Lung (tissue), 12 donors: Measurements from ENCODE around the gene PLCD1. TPM values are rescaled to one million over a fixed set of nuclear protein-coding genes. Genes with fewer than 3 reads are reported as not detected.

Experiments used
- ATAC-seq: fragments of 200-7000 bp; cut with Tn5 transposase; one replicate; pipeline ENCODE4 v1.9.1; 2020; ENCODE audit warnings: moderate number of reproducible peaks; ENCODE audit not compliant: insufficient read depth, low FRiP score
- DNase-seq, 3 donors: peaks; one replicate each; pipeline ENCODE4 v3.0.0-alpha.2; 2013 to 2017
- H3K27ac ChIP-seq, 2 donors: one replicate each; pipeline ENCODE4 v1.5.1; 2013; ENCODE audit warnings: mild to moderate bottlenecking in 2 of 2, moderate library complexity in 2 of 2, control low read depth in 1 of 2, inconsistent platforms in 1 of 2, low read depth in 1 of 2, low read length in 1 of 2
- H3K27me3 ChIP-seq, 3 donors: one replicate each; pipeline ENCODE4 v1.5.1; 2013; ENCODE audit warnings: low read length in 2 of 3; ENCODE audit not compliant: control insufficient read depth in 3 of 3, insufficient read depth in 3 of 3
- H3K36me3 ChIP-seq, 4 donors: one replicate each; pipeline ENCODE4 v1.5.1; 2013; ENCODE audit warnings: low read length in 4 of 4, mild to moderate bottlenecking in 1 of 4, moderate library complexity in 1 of 4; ENCODE audit not compliant: control insufficient read depth in 4 of 4, insufficient read depth in 4 of 4
- H3K4me1 ChIP-seq, 5 donors: one replicate each; pipeline ENCODE4 v1.5.1; 2013; ENCODE audit warnings: low read length in 5 of 5, mild to moderate bottlenecking in 2 of 5, moderate library complexity in 1 of 5; ENCODE audit not compliant: control insufficient read depth in 5 of 5, insufficient read depth in 5 of 5
- H3K4me3 ChIP-seq: one replicate; pipeline ENCODE4 v1.5.1; 2013; ENCODE audit warnings: mild to moderate bottlenecking, control low read depth, moderate library complexity
- H3K9ac ChIP-seq, 2 donors: one replicate each; pipeline ENCODE4 v1.5.1; 2013; ENCODE audit warnings: low read length in 2 of 2, control low read depth in 1 of 2; ENCODE audit not compliant: insufficient read depth in 1 of 2
- H3K9me3 ChIP-seq, 4 donors: one replicate each; pipeline ENCODE4 v1.5.1; 2013; ENCODE audit warnings: low read length in 3 of 4, mild to moderate bottlenecking in 1 of 4, moderate library complexity in 1 of 4; ENCODE audit not compliant: control insufficient read depth in 4 of 4, insufficient read depth in 3 of 4
- CTCF ChIP-seq: IDR thresholded peaks from 2 replicates; pipeline ENCODE4 v1.5.1; 2012; ENCODE audit warnings: mild to moderate bottlenecking; ENCODE audit errors: control extremely low read depth, extremely low read depth
- WGBS, 2 donors: extraction: QIAGEN DNeasy Blood & Tissue Kit; methylation state at CpG; one replicate each; pipeline ENCODE4 v1.1.7; 2013; 5-methylcytosine and 5-hydroxymethylcytosine counted together
- polyA plus RNA-seq, 2 donors: library from polyadenylated mRNA; stranded (reverse); fragments of 200-250 nt; gene quantifications; one replicate each; pipeline ENCODE4 v1.2.1, GENCODE V29; 2013
- total RNA-seq, 2 donors: library from RNA; depleted of rRNA in 1 of 2; stranded (reverse); fragments of >200 nt in 1 of 2; gene quantifications; one replicate each; pipeline ENCODE4 v1.2.1, GENCODE V29; 2014 to 2021
- donor health status: control.
- donor health status: control.
- donor health status: Bipolar disorder and iron deficiency.
- donor health status: healthy.
- donor health status: DM: yes; HTN: yes; CAD: no.

The PLCD1 gene
- total and polyA plus RNA-seq, 4 donors, result 16.9 to 55.3 (median 21.3) TPM

DNA sequence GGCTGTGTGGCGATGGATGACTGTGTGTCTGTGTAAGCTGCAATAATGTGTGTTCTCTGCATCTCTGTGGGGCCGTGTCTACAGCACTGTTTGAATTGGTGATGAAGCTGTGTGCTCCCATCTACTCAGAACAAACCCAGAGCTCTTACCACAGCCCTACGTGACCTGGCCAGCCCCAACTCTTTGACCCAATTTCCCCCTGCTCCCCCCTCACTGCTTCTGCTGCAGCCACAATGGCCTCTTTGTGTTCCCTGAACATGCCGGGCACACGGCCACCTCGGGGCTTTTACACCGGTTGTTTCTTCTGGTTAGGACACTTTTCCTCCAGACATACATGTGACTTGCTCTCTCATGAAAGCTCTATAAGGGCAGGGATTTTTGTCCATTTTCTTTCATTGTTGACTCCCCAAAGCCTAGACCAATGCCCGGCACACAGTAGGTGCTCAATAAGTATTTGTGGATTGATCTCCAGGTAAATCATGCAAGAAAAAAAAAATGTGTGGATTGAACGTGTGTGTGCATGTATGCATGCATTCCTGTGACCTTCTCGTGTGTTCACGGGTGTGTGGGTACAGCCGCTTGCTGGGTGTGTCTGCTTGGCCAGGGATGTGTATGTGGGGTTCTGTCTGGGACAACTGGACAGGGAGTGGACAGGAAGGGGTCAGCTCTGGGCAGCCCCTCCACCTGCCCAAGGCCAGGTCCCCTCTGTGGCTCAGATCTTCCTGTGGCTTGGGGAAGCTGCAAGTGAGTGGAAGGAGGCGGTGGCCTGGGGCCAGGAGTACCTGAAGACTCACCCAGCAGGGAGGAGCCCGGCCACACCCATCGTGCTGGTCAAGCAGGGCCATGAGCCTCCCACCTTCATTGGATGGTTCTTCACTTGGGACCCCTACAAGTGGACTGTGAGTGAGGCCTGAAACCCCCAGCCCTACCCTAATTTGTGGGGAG is 24.1 kb downstream of the PLCD1 start:
- 82 to 88% methylated on average over 15 of the region's 15 CpGs for WGBS, 2 donors
- Histone ChIP-seq H3K27me3 (no peaks in the 10 kb centered on the region), H3K4me3 (no peak overlapping the region), H3K36me3 (peaks cover 0 to 54% (median 38%) of the 10 kb centered on the region in 4 donors), H3K9ac (no peak overlapping the region), H3K4me1 (peaks cover 0 to 10% (median 3%) of the 10 kb centered on the region in 5 donors), H3K27ac (no peak overlapping the region), H3K9me3 (no peaks in the 10 kb centered on the region)
- DNase-seq (peak; percentile 49 to 73 (median 69)), ATAC-seq (no peak)
- TF ChIP-seq CTCF, result no peak

DNA sequence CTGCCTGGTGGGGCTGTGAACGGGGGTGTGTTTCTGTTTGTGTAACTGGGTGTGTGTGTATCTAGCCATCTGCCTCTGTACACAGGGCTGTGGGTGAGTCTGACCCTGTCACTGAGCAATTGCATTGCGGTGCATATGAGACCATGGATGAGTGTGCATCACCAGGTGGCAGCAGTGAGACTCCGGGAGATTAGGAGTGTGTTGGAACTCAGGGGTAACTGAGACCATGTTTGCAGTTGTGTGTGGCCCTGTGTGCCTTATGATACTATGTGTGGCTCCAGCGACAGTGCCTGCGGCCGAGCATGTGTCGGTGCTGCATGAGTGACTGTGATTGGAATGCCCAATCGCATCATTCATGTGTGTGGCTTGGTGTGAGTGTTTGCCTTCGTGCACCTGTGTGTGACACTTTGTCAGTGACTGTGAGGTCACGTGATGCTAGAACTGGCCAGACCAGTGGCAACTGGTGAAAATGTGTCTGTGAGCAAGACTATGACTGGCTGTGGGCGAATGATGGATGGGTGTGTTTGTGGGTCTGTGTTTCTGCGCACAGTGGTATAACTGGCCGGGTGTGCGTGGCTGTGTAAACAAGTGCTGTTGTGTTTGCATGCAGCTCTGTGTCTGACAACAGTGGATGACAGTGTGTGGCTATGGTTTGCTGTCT is 24.9 kb downstream of the PLCD1 start:
- 67 to 81% methylated on average over 14 of the region's 14 CpGs for WGBS, 2 donors
- ATAC-seq, result peak; percentile 68

DNA sequence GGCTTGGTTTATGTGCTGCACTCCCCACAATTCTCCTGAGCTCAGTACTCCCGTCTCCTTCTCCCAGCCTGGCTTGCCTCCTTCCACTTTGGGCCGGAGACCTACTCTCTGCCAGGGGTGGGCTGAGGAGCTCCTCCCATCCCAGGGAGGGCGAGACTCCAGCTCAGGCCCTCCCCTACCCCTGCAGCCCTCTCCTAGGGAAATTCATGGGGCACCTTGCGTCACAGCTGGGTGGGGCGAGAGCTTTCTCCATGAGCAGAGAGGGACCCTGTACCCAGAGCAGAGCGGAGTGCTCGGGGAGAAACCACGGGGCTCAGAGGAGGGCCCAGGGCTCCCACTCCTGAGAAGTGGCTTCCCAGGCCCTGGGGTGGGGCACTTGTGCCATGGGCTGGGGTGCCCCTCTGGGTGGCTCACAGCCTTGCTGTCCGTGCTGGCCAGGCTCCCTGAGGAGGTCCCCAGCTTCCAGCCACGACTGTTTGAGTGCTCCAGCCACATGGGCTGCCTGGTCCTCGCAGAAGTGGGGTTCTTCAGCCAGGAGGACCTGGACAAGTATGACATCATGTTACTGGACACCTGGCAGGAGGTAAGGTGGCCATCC is 25.5 kb downstream of the PLCD1 start:
- Histone ChIP-seq H3K36me3 (peaks cover 0 to 57% (median 37%) of the 10 kb centered on the region in 4 donors), H3K4me1 (peaks cover 0 to 10% (median 4%) of the 10 kb centered on the region in 5 donors), H3K9me3 (no peaks in the 10 kb centered on the region), H3K27ac (peak overlapping the region in 1 of 2 donors; percentile 57), H3K9ac (no peak overlapping the region), H3K4me3 (no peak overlapping the region), H3K27me3 (no peaks in the 10 kb centered on the region)
- 76 to 77% methylated on average over 11 of the region's 11 CpGs for WGBS, 2 donors
- no peak for TF ChIP-seq CTCF
- ATAC-seq, result no peak
- no peak for DNase-seq

More for the DNA sequence above, 24.9 kb downstream of the PLCD1 start:
- peak; percentile 46 for TF ChIP-seq CTCF
- H3K9me3 ChIP-seq, result no peaks in the 10 kb centered on the region
- H3K4me1 ChIP-seq, result peaks cover 0 to 10% (median 3%) of the 10 kb centered on the region in 5 donors
- no peak overlapping the region for H3K9ac ChIP-seq
- peak overlapping the region in 1 of 2 donors; percentile 57 for H3K27ac ChIP-seq
- no peaks in the 10 kb centered on the region for H3K27me3 ChIP-seq
- H3K4me3 ChIP-seq, result no peak overlapping the region
- peak; percentile 71 to 79 (median 73) for DNase-seq
- peaks cover 0 to 53% (median 37%) of the 10 kb centered on the region in 4 donors for H3K36me3 ChIP-seq
